ENCODE measurements around the gene OR1B1.

GRCh38 chr9:122661416-122661815 lies 4.0 kb upstream of the OR1B1 start, which contains the start of gene OR1L1:
- TF ChIP-seq CTCF (conservative IDR thresholded peaks at IDR 0.05) (no peak), EZH2 (IDR thresholded peaks at IDR 0.05; ENCODE audit: low read depth) (no peak)

All from PC-9 (cell line).